ENCODE measurements around the gene ZNF740. TPM values are rescaled to one million over a fixed set of nuclear protein-coding genes. Genes with fewer than 3 reads are reported as not detected.

The ZNF740 gene
- total RNA-seq, 1 donor from 2014 or later: 72.2 TPM

GRCh38 chr12:53217931-53218307 is 37.4 kb downstream of the ZNF740 start:
- Mint-ChIP-seq H3K27me3 (peaks cover 9% of the 10 kb centered on the region), H3K9me3 (no peaks in the 10 kb centered on the region), H3K4me1 (ENCODE audit: unreplicated experiment) (peaks cover 48% of the 10 kb centered on the region), H3K27ac (peak overlapping the region; percentile 95), H3K4me3 (peak overlapping the region; percentile 91), H3K36me3 (peaks cover 7% of the 10 kb centered on the region)
- TF ChIP-seq, protein P1, sequence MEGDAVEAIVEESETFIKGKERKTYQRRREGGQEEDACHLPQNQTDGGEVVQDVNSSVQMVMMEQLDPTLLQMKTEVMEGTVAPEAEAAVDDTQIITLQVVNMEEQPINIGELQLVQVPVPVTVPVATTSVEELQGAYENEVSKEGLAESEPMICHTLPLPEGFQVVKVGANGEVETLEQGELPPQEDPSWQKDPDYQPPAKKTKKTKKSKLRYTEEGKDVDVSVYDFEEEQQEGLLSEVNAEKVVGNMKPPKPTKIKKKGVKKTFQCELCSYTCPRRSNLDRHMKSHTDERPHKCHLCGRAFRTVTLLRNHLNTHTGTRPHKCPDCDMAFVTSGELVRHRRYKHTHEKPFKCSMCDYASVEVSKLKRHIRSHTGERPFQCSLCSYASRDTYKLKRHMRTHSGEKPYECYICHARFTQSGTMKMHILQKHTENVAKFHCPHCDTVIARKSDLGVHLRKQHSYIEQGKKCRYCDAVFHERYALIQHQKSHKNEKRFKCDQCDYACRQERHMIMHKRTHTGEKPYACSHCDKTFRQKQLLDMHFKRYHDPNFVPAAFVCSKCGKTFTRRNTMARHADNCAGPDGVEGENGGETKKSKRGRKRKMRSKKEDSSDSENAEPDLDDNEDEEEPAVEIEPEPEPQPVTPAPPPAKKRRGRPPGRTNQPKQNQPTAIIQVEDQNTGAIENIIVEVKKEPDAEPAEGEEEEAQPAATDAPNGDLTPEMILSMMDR (conservative IDR thresholded peaks at IDR 0.05): no peak
- no peak for DNase-seq (ENCODE audit: extremely low spot score, unreplicated experiment)

- H3K4me3 Mint-ChIP-seq: peak overlapping the region; percentile 96
- peaks cover 43% of the 10 kb centered on the region for H3K4me1 Mint-ChIP-seq (ENCODE audit: unreplicated experiment)
- peak overlapping the region; percentile 95 for H3K27ac Mint-ChIP-seq
- no peak for DNase-seq (ENCODE audit: extremely low spot score, unreplicated experiment)
- no peaks in the 10 kb centered on the region for H3K9me3 Mint-ChIP-seq
- H3K27me3 Mint-ChIP-seq: peaks cover 9% of the 10 kb centered on the region
- TF ChIP-seq, protein P1 (conservative IDR thresholded peaks at IDR 0.05): no peak
- peaks cover 2% of the 10 kb centered on the region for H3K36me3 Mint-ChIP-seq
These were observed 38.2 kb downstream of the ZNF740 start for GRCh38 chr12:53218551-53219291.

DNA sequence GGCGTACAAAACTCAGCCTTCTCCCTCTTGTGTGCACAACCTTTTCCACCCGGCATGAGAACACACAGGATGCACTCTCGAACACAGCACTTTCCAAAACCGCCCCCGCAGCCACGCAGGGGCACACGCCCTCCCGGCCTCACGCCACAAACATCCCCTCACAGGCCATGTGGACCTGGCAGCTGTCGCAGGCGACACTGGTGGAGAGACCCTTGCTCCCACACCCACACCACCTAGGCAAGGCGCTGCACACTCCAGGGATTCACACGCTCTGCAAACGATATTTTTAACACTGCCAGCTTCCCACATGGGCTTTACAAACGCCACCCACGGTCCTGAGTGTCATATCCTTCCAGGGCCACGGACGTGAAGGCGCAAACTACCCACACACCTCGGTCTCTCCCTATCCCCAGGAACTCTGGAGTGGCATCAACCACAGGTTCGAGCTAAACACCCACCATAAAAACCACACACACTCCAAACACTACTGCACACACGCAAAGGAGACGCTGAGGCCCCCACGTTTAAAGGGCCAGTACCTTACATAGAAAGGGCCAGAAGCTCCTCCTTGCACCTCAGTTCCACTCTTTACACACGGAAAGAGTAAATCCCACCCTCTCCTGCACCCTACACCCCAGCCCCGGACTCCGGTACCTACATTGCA is 38.9 kb downstream of the ZNF740 start:
- Mint-ChIP-seq H3K4me1 (ENCODE audit: unreplicated experiment) (peaks cover 48% of the 10 kb centered on the region), H3K4me3 (peak overlapping the region; percentile 96), H3K27ac (peak overlapping the region; percentile 95), H3K27me3 (peaks cover 9% of the 10 kb centered on the region), H3K9me3 (no peaks in the 10 kb centered on the region), H3K36me3 (no peaks in the 10 kb centered on the region)
- DNase-seq (ENCODE audit: extremely low spot score, unreplicated experiment): no peak
- TF ChIP-seq, protein P1 (conservative IDR thresholded peaks at IDR 0.05): no peak

DNA sequence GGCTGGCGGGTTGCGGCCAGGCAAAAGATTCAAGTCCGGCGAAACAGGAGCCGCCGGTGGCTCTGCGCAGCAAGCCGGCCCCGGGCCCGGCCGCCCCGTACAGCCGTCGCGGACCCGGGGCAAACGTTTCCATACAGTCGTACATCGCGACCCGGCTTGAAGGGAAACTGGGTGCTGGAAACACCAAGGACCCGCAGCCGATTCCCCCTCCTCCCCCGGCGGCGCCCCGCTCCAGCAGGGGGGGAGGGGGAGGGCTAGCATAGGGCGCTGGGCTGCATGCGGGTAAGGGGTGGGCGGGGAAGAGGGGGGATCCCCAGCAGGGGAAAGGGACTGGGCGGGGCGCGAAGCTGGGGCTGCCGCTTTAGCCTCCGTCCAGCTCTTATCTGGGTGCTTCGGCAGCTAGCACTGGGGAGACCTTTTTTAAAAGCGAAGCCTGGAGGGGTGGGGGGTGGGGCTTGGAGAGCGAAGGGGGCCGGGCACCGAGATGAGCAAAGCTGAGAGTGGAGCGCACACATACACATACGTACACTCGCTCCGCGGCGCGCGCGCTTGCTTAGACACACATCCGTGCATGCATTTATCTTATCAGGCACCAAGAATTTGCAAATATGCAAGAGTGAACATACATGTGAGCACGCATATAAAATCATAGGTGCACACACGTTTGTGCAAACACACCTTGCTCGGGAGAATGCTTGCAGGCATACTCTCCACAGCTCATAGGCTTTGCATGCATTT is 39.6 kb downstream of the ZNF740 start:
- no peak for DNase-seq (ENCODE audit: extremely low spot score, unreplicated experiment)
- Mint-ChIP-seq H3K27me3 (peaks cover 9% of the 10 kb centered on the region), H3K36me3 (no peaks in the 10 kb centered on the region), H3K4me3 (peak overlapping the region; percentile 97), H3K9me3 (no peaks in the 10 kb centered on the region), H3K27ac (peak overlapping the region; percentile 97), H3K4me1 (ENCODE audit: unreplicated experiment) (peaks cover 55% of the 10 kb centered on the region)
- TF ChIP-seq, protein P1 (conservative IDR thresholded peaks at IDR 0.05): no peak

GRCh38 chr12:53220694-53221202 is 40.2 kb downstream of the ZNF740 start:
- TF ChIP-seq, protein P1 (conservative IDR thresholded peaks at IDR 0.05): no peak
- Mint-ChIP-seq H3K27me3 (peaks cover 9% of the 10 kb centered on the region), H3K36me3 (no peaks in the 10 kb centered on the region), H3K4me1 (ENCODE audit: unreplicated experiment) (peaks cover 60% of the 10 kb centered on the region), H3K9me3 (no peaks in the 10 kb centered on the region), H3K4me3 (peak overlapping the region; percentile 97), H3K27ac (peak overlapping the region; percentile 97)
- peak; percentile 94 for DNase-seq (ENCODE audit: extremely low spot score, unreplicated experiment)
